ENCODE data around the gene RETN. TPM values are rescaled to one million over a fixed set of nuclear protein-coding genes. Genes with fewer than 3 reads are reported as not detected.

Gene RETN
- polyA plus RNA-seq, 2 of the 4 experiments (the other 2 are of a cell fraction), result not detected

DNA sequence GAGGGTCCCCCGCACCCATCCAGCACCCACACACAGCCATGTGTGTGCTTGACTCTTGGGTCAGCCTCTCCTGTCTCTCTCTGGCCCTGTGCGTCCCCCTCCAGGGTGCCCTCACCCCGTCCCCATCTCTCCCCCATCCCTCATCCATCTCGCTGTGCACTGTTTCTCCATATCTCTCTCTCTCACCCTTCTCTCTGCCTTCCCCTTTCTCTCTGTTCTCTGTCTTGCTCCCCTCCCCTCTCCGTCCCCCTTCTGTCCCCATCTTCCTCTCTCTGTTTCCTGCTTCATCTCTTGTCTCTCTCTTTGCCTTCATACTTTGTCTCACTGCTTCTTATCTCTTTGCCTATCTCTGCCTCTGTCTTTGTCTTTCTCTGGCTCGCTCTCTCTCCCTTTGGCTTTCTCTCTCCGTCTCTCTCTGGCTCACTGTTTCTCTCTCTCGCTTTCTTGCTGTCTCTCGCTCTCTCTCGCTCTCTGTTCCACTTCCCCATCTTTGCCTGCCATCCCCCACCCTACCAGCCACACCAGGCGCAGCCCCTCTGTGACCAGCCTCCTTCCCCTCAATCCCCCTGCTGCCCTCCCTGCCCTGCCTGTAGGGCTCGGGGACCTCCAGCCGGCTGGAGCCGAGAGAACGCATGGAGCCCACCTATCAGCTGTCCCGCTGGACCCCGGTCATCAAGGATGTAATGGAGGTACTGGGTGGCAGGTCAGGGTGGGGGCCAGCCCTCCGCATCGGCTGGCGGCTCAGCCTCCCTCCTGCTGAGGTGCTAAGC is 23.0 kb upstream of the RETN start:
- no peak overlapping the region for H3K4me2 ChIP-seq
- H3K4me3 ChIP-seq, result no peak overlapping the region
- TF ChIP-seq, protein P1, sequence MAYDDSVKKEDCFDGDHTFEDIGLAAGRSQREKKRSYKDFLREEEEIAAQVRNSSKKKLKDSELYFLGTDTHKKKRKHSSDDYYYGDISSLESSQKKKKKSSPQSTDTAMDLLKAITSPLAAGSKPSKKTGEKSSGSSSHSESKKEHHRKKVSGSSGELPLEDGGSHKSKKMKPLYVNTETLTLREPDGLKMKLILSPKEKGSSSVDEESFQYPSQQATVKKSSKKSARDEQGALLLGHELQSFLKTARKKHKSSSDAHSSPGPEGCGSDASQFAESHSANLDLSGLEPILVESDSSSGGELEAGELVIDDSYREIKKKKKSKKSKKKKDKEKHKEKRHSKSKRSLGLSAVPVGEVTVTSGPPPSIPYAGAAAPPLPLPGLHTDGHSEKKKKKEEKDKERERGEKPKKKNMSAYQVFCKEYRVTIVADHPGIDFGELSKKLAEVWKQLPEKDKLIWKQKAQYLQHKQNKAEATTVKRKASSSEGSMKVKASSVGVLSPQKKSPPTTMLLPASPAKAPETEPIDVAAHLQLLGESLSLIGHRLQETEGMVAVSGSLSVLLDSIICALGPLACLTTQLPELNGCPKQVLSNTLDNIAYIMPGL (CRISPR knock-in tag; IDR thresholded peaks at IDR 0.05; ENCODE audit: borderline replicate concordance), result no peak
- TF ChIP-seq EHF (CRISPR knock-in tag; IDR thresholded peaks at IDR 0.05), result no peak
- no peak for TF ChIP-seq EP300 (IDR thresholded peaks at IDR 0.05)
- TF ChIP-seq CHD2 (IDR thresholded peaks at IDR 0.05; ENCODE audit: low read length, partially characterized antibody), result no peak
- TF ChIP-seq TP53 (CRISPR knock-in tag; IDR thresholded peaks at IDR 0.05), result no peak
- TF ChIP-seq, protein P2, sequence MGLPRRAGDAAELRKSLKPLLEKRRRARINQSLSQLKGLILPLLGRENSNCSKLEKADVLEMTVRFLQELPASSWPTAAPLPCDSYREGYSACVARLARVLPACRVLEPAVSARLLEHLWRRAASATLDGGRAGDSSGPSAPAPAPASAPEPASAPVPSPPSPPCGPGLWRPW (IDR thresholded peaks at IDR 0.05), result no peak
- no peak for TF ChIP-seq CBX2 (IDR thresholded peaks at IDR 0.05; ENCODE audit: borderline replicate concordance, low read depth)
- TF ChIP-seq, protein P3, sequence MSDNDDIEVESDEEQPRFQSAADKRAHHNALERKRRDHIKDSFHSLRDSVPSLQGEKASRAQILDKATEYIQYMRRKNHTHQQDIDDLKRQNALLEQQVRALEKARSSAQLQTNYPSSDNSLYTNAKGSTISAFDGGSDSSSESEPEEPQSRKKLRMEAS (IDR thresholded peaks at IDR 0.05), result no peak
- TF ChIP-seq KDM5A (IDR thresholded peaks at IDR 0.05), result no peak
- TF ChIP-seq NFE2L2 (conservative IDR thresholded peaks at IDR 0.05; ENCODE audit: low read length), result no peak
- no peak for TF ChIP-seq RARB (CRISPR knock-in tag; IDR thresholded peaks at IDR 0.05)
- no peak for TF ChIP-seq RCOR1 (IDR thresholded peaks at IDR 0.05; ENCODE audit: low read depth, low read length)
- TF ChIP-seq, protein P4, sequence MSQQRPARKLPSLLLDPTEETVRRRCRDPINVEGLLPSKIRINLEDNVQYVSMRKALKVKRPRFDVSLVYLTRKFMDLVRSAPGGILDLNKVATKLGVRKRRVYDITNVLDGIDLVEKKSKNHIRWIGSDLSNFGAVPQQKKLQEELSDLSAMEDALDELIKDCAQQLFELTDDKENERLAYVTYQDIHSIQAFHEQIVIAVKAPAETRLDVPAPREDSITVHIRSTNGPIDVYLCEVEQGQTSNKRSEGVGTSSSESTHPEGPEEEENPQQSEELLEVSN (IDR thresholded peaks at IDR 0.05; ENCODE audit: borderline replicate concordance, low read depth), result no peak
- no peak for TF ChIP-seq FOSB (CRISPR knock-in tag; IDR thresholded peaks at IDR 0.05)
- TF ChIP-seq CBX8 (IDR thresholded peaks at IDR 0.05), result no peak
- TF ChIP-seq HOXA7 (CRISPR knock-in tag; IDR thresholded peaks at IDR 0.05), result no peak
- ChIA-PET CTCF (interaction anchor here (1.5 kb wide), 1 partner anchor 35 kb away, joined by 8 read pairs; the partner anchor contains the start of gene TRAPPC5), POLR2A (interaction anchor here (1.3 kb wide), 1 partner anchor 16 kb away, joined by 4 read pairs; the partner anchor contains the start of genes PET100 and XAB2)
- no peaks in the 10 kb centered on the region for H3K4me1 ChIP-seq
- H3K9me3 ChIP-seq, result no peaks in the 10 kb centered on the region
- no peak for ATAC-seq
- DNase-seq (ENCODE audit: low read depth in 1 of 2, low spot score in 1 of 2), result no peak
- H3K27ac ChIP-seq, result no peak overlapping the region
- 96% methylated on average over 11 of the region's 20 CpGs for WGBS (ENCODE audit: missing lambda C conversion rate)
- no peak for FAIRE-seq

DNA sequence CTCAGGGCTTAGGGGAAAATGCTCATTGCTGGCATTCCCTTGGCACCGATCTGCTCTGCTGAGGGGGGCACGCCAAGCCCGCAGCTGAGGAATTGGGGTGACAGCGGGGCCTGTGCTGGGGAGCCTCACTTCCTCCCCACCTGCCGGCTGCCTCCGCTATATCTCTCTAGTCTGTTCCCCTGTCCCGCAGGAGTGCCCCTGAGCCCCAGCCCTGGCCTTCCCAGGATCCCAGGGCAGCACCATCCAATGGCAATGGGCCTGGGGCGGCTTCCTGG is 22.5 kb upstream of the RETN start:
- H3K4me3 ChIP-seq, result no peak overlapping the region
- DNase-seq (ENCODE audit: low read depth in 1 of 2, low spot score in 1 of 2) (no peak), ATAC-seq (no peak), FAIRE-seq (no peak)
- WGBS (ENCODE audit: missing lambda C conversion rate), result 100% methylated on average over 2 of the region's 8 CpGs
- H3K27ac ChIP-seq, result no peak overlapping the region
- TF ChIP-seq CEBPB (IDR thresholded peaks at IDR 0.05) (no peak), FOSL2 (IDR thresholded peaks at IDR 0.05) (no peak), FOSL2 (CRISPR knock-in tag; IDR thresholded peaks at IDR 0.05) (no peak), NFE2L2 (conservative IDR thresholded peaks at IDR 0.05; ENCODE audit: low read length) (no peak), CBX8 (IDR thresholded peaks at IDR 0.05) (no peak), CBX2 (IDR thresholded peaks at IDR 0.05; ENCODE audit: borderline replicate concordance, low read depth) (no peak), JUNB (IDR thresholded peaks at IDR 0.05) (no peak), CHD2 (IDR thresholded peaks at IDR 0.05; ENCODE audit: low read length, partially characterized antibody) (no peak), HOXB13 (CRISPR knock-in tag; IDR thresholded peaks at IDR 0.05; ENCODE audit: low read depth) (no peak), TP53 (CRISPR knock-in tag; IDR thresholded peaks at IDR 0.05) (no peak), ESRRA (IDR thresholded peaks at IDR 0.05; ENCODE audit: borderline replicate concordance, low read length) (no peak), HOXA7 (CRISPR knock-in tag; IDR thresholded peaks at IDR 0.05) (no peak), TFCP2L1 (CRISPR knock-in tag; IDR thresholded peaks at IDR 0.05) (no peak), SREBF2 (IDR thresholded peaks at IDR 0.05) (no peak), PHF8 (IDR thresholded peaks at IDR 0.05; ENCODE audit: borderline replicate concordance, low read depth) (no peak), CHD4 (IDR thresholded peaks at IDR 0.05; ENCODE audit: borderline replicate concordance) (no peak)
- TF ChIP-seq, protein P5, sequence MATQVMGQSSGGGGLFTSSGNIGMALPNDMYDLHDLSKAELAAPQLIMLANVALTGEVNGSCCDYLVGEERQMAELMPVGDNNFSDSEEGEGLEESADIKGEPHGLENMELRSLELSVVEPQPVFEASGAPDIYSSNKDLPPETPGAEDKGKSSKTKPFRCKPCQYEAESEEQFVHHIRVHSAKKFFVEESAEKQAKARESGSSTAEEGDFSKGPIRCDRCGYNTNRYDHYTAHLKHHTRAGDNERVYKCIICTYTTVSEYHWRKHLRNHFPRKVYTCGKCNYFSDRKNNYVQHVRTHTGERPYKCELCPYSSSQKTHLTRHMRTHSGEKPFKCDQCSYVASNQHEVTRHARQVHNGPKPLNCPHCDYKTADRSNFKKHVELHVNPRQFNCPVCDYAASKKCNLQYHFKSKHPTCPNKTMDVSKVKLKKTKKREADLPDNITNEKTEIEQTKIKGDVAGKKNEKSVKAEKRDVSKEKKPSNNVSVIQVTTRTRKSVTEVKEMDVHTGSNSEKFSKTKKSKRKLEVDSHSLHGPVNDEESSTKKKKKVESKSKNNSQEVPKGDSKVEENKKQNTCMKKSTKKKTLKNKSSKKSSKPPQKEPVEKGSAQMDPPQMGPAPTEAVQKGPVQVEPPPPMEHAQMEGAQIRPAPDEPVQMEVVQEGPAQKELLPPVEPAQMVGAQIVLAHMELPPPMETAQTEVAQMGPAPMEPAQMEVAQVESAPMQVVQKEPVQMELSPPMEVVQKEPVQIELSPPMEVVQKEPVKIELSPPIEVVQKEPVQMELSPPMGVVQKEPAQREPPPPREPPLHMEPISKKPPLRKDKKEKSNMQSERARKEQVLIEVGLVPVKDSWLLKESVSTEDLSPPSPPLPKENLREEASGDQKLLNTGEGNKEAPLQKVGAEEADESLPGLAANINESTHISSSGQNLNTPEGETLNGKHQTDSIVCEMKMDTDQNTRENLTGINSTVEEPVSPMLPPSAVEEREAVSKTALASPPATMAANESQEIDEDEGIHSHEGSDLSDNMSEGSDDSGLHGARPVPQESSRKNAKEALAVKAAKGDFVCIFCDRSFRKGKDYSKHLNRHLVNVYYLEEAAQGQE (IDR thresholded peaks at IDR 0.05), result no peak
- TF ChIP-seq, protein P4 (IDR thresholded peaks at IDR 0.05; ENCODE audit: borderline replicate concordance, low read depth), result no peak
- TF ChIP-seq, protein P6, sequence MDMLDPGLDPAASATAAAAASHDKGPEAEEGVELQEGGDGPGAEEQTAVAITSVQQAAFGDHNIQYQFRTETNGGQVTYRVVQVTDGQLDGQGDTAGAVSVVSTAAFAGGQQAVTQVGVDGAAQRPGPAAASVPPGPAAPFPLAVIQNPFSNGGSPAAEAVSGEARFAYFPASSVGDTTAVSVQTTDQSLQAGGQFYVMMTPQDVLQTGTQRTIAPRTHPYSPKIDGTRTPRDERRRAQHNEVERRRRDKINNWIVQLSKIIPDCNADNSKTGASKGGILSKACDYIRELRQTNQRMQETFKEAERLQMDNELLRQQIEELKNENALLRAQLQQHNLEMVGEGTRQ (IDR thresholded peaks at IDR 0.05), result no peak
- TF ChIP-seq, protein P2 (IDR thresholded peaks at IDR 0.05), result no peak
- POLR2A ChIA-PET, result no interaction called here
- no peak overlapping the region for H3K4me2 ChIP-seq
- CTCF ChIA-PET, result no interaction called here
- no peaks in the 10 kb centered on the region for H3K9me3 ChIP-seq
- no peaks in the 10 kb centered on the region for H3K4me1 ChIP-seq
